ENCODE results near the gene CFAP107.

- TF ChIP-seq, protein P1, sequence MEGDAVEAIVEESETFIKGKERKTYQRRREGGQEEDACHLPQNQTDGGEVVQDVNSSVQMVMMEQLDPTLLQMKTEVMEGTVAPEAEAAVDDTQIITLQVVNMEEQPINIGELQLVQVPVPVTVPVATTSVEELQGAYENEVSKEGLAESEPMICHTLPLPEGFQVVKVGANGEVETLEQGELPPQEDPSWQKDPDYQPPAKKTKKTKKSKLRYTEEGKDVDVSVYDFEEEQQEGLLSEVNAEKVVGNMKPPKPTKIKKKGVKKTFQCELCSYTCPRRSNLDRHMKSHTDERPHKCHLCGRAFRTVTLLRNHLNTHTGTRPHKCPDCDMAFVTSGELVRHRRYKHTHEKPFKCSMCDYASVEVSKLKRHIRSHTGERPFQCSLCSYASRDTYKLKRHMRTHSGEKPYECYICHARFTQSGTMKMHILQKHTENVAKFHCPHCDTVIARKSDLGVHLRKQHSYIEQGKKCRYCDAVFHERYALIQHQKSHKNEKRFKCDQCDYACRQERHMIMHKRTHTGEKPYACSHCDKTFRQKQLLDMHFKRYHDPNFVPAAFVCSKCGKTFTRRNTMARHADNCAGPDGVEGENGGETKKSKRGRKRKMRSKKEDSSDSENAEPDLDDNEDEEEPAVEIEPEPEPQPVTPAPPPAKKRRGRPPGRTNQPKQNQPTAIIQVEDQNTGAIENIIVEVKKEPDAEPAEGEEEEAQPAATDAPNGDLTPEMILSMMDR (IDR thresholded peaks at IDR 0.05): no peak
- TF ChIP-seq EZH2 (IDR thresholded peaks at IDR 0.05): no peak
Observed at GRCh38 chr1:12763479-12763878, 17.5 kb downstream of the CFAP107 start.
